PC-3 (cell line): ENCODE data around the gene NAA40.

Experiments
- EZH2 ChIP-seq: fragments of 300-600 bp; sonication (generic); IDR thresholded peaks from one replicate; pipeline ENCODE4 v1.6.1; 2017; ENCODE audit warnings: antibody characterized with exemption, mild to moderate bottlenecking, low read length; ENCODE audit not compliant: unreplicated experiment
- EZH2phosphoT487 ChIP-seq: fragments of 300-600 bp; sonication (generic); IDR thresholded peaks from 2 replicates; pipeline ENCODE4 v1.6.1; 2018; ENCODE audit warnings: mild to moderate bottlenecking, antibody characterized with exemption, low read length, borderline replicate concordance
- TF ChIP-seq, protein P1 (sequence below): fragments of 300-600 bp; sonication (generic); conservative IDR thresholded peaks from 2 replicates; pipeline ENCODE4 v1.5.1; 2017; ENCODE audit warnings: antibody characterized with exemption, low read depth, mild to moderate bottlenecking, low read length

DNA sequence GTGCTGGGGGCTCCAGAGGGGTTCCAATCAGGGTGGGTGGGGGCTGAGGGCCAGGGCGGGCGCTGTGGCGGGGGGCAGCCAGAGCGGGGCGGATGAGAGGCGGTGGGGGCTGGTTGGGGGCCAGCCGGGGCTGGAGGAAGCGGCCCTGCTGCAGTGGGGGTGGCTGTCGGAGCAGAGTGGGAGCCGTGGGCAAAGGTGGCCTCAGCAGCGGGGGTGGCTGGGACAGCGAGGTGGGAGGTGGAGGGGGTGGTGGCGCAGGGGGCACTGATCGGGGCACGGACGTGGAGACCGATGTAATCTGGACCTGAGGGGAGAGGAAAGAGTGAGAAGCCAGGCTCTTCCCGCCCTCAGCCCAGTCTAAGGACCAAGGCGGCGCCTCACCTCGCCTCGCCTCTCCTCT lies 26.9 kb upstream of the NAA40 start:
- TF ChIP-seq, protein P1, sequence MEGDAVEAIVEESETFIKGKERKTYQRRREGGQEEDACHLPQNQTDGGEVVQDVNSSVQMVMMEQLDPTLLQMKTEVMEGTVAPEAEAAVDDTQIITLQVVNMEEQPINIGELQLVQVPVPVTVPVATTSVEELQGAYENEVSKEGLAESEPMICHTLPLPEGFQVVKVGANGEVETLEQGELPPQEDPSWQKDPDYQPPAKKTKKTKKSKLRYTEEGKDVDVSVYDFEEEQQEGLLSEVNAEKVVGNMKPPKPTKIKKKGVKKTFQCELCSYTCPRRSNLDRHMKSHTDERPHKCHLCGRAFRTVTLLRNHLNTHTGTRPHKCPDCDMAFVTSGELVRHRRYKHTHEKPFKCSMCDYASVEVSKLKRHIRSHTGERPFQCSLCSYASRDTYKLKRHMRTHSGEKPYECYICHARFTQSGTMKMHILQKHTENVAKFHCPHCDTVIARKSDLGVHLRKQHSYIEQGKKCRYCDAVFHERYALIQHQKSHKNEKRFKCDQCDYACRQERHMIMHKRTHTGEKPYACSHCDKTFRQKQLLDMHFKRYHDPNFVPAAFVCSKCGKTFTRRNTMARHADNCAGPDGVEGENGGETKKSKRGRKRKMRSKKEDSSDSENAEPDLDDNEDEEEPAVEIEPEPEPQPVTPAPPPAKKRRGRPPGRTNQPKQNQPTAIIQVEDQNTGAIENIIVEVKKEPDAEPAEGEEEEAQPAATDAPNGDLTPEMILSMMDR: no peak
- no peak for TF ChIP-seq EZH2phosphoT487
- TF ChIP-seq EZH2: no peak
